ENCODE measurements around the gene CATSPERE.

DNA sequence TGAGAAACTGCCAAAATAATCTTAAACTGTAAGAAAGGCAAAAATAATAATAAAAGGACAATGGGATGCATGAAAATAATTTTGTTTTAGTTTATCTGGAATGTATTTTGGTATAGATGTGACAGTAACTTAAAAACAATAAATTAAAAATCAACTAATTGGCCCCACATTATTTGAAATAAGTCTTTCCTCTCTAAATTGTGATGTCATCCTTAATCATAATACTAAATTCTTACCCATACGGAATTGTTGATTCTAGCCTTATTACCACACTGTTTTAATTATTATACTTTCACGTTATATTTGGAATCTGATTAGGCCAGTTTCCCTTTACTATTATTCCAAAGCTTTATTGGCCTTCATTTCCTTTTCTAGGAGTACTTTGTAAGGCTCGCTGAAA, 199.5 kb downstream of the CATSPERE start:
- TF ChIP-seq, protein P1, sequence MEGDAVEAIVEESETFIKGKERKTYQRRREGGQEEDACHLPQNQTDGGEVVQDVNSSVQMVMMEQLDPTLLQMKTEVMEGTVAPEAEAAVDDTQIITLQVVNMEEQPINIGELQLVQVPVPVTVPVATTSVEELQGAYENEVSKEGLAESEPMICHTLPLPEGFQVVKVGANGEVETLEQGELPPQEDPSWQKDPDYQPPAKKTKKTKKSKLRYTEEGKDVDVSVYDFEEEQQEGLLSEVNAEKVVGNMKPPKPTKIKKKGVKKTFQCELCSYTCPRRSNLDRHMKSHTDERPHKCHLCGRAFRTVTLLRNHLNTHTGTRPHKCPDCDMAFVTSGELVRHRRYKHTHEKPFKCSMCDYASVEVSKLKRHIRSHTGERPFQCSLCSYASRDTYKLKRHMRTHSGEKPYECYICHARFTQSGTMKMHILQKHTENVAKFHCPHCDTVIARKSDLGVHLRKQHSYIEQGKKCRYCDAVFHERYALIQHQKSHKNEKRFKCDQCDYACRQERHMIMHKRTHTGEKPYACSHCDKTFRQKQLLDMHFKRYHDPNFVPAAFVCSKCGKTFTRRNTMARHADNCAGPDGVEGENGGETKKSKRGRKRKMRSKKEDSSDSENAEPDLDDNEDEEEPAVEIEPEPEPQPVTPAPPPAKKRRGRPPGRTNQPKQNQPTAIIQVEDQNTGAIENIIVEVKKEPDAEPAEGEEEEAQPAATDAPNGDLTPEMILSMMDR (IDR thresholded peaks at IDR 0.05): no peak
- TF ChIP-seq POLR2A (IDR thresholded peaks at IDR 0.05): no peak
